ENCODE data around the gene RIN3.

The RIN3 gene

DNA sequence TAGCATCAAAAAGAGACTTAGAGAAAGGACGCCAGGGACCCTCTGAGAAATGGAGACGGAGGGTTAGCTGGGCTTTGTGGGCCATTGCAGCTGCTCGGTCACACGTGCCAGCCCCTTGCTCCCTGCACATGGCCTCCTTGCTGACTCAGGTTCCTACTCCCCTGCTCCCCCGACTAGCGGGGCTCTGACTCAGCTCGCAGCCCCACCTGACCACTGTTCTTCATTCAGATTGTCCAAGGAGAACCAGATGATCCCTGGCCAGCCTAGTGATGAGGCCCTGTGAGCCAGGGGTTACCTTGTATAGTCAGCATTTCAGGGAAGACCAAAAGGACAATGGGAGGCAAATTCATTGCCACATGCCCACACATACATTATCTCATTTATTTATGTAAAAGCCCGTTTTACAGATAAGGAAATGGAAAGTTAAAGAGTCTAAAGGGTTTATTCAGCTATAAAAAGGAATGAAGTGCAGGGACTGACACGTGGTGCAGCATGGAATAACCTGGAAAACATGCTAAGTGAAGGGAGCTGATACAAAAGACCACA, 131.5 kb downstream of the RIN3 start:
- DNase-seq (ENCODE audit: low read depth in 1 of 2, low spot score in 1 of 2), result no peak

DNA sequence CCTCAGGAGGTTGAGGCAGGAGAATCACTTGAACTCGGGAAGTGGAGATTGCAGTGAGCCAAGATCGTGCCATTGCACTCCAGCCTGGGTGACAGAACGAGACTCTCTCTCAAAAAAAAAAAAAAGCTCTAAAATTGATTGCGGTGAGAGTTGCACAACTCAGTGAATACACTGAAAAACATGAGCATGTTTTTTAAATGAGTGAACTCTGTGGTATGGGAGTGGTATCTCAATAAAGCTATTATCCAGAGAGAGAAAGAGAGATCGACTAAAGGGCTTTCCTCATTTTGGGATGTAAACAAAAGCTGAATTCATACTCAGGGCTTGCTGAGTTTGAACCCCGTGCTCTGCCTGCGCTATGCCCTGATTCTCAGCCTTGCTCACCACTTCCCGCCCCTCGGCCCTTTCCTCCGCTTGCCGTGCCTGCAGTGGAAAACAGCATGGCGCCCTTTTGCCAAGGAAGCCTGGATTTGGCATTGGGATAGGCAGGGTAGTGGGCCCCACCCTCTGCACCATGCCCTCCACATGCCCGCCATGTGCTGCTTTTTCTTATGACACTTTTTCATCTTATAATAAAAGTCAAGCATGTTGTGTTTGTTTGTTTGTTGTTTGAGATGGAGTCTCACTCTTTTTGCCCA, 132.4 kb downstream of the RIN3 start:
- no peak for DNase-seq (ENCODE audit: low read depth in 1 of 2, low spot score in 1 of 2)

DNA sequence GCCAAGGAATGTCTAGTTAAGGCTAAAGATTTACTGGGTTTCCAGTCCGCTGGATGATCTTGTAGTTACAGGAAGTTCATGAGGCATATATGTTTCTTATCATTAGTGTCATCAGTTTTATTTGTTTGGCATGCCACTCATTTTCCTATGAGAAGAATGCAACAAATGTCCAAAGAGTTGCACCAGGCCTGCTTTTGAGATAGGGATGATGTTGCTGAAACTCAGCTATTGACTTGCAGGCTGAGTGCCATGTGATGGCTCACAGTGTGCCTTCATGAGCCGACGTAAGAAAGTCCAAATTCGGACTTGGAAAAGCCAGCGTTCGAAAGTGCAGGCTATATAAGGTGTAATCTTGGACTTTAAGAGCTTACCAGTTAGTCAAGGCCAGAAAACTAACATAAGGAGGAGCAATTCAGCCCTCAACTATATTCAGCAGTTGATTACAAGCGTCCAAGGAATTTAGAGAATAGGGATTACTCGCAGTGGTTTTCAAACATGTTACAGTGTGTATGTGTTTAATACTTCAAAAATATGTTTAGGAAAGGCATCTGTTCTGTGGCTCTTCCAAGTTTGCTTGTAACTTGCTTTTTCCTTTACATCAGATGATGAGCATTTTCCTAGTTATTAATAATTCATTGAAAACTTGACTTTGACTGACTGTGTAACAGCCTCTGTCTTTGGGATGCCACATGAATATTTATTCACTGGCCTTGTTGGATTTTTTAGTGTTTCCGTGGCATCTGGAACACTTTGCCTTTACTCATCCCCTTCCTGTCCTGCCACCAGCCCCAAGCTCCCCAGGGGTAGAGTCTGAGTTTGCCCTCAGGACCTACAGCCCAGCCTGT, 133.6 kb downstream of the RIN3 start:
- DNase-seq (ENCODE audit: low read depth in 1 of 2, low spot score in 1 of 2), result no peak

GRCh38 chr14:92647797-92648279, 134.3 kb downstream of the RIN3 start:
- no peak for DNase-seq (ENCODE audit: low read depth in 1 of 2, low spot score in 1 of 2)

DNA sequence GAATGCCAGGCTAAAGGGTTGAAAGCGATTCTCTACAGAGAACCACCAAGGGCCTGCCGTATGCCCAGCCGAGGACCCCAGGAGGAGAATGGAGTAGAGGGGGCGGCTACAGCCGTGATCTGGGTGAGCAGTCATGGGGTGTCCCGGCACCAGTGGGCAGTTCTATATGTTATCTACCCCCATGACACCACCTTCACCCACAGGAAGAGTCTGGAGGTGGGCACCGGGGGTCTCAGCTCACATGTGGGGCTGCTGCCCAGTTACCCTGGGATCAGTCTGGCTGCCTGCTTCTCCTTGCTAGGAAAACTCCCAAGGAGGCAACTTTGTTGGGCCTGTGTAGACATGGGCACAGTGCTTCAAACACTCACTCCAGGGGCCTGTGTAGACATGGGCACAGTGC, 135.5 kb downstream of the RIN3 start:
- DNase-seq (ENCODE audit: low read depth in 1 of 2, low spot score in 1 of 2), result no peak

DNA sequence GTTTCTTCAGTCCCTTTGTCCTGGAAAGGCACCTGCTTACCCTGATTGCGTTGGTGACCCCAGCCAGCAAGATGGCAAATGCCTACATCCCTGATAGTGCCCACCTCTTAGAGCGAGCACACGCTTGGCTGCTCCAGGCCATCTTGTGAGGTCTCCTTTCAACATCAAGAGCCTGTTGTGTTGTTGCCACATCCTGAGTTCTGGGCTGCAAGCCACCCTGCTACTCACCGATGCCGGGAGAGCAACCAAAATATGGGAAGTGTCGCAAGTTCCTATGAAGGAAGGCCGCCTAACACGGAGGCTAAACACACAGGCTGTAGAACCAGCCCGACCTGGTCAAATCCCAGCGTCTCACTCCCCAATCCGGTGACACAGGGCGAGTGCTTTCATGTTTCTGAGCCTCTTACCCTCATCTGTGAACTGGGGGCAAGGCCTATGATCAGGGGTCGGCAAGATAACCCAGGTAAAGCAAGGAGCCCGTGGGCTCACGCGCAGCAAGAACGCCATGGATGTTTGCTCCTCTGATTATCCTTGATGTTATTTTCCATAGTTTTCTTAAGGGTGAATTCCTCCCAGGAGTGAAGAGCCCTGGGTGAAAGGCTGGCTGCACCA, 136.5 kb downstream of the RIN3 start:
- no peak for DNase-seq (ENCODE audit: low read depth in 1 of 2, low spot score in 1 of 2)

DNA sequence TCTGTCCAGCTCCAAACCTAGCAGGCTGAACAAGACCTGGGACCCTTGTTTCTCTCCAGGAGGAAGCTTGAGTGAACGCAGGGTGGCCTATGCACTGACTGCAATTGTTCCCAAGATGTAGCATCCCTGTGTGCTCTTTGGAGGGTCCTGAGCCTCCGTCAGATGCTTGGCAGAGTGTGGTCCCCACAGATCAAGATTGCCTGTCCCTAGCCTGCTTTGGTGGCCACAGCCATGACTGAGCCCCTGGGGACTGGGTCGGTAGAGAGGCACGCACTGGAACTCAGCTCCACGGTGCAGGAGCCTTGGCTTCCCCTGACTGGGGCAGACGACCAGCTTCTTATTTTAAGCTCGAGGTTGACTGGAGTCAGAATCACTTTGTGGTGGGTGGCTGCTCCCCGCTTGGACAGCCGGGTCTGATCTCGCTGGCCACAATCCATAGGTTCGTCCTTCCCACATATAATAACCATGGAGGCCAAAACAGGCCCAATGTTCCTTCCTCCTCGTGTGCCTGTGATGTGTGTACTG, 137.1 kb downstream of the RIN3 start:
- DNase-seq (ENCODE audit: low read depth in 1 of 2, low spot score in 1 of 2), result no peak

DNA sequence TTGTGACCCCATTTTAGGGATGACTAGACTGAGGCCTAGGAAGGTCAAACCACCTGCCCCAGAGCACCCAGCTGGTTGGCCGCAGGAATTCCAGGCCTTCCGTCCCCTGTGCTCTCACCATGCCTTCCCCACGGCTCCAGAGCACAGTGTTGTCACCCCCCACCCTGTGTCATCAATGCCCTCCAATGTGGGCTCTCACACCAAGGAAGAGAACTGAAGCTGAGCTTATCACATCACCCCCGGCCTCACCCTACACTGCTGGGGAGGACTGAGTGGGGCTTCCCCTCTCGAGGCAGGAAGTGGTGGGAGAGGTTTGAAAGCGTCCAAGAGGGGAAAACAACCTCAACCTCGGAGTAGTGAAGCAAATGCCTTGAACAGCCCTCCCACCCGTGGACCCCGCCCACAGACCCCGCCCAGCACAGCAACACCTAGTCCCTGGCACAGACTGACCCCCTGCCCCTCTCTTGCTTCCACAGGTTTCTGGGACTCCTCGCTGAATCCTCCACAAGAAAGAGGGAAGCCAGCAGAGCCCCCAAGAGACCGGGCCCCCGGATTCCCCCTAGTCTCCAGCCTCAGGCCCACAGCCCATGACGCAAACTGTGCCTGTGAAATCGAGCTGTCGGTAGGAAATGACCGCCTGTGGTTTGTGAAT, 137.7 kb downstream of the RIN3 start:
- DNase-seq (ENCODE audit: low read depth in 1 of 2, low spot score in 1 of 2), result peak; percentile 52 to 79

- no peak for DNase-seq (ENCODE audit: low read depth in 1 of 2, low spot score in 1 of 2)
Measured at GRCh38 chr14:92651758-92652406, 138.3 kb downstream of the RIN3 start.

DNA sequence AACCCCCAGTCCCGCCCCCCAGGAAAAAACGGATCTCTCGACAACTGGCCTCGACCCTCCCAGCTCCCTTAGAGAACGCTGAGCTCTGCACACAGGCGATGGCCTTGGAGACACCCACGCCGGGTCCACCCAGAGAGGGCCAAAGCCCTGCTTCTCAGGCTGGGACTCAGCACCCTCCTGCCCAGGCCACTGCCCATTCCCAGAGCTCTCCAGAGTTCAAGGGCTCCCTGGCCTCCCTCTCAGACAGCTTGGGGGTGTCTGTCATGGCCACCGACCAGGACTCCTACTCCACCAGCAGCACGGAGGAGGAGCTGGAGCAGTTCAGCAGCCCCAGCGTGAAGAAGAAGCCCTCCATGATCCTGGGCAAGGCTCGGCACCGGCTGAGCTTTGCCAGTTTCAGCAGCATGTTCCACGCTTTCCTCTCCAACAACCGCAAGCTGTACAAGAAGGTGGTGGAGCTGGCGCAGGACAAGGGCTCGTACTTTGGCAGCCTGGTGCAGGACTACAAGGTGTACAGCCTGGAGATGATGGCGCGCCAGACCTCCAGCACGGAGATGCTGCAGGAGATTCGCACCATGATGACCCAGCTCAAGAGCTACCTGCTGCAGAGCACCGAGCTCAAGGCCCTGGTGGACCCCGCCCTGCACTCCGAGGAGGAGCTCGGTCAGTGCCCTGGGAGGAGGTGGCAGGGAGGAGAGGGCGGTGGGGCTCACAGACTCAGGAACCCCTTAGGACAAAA, 139.0 kb downstream of the RIN3 start:
- DNase-seq (ENCODE audit: low read depth in 1 of 2, low spot score in 1 of 2), result no peak

GRCh38 chr14:92653162-92653651, 139.6 kb downstream of the RIN3 start:
- DNase-seq (ENCODE audit: low read depth in 1 of 2, low spot score in 1 of 2), result no peak

- DNase-seq (ENCODE audit: low read depth in 1 of 2, low spot score in 1 of 2), result no peak
Measured at GRCh38 chr14:92654239-92654901, 140.8 kb downstream of the RIN3 start.

DNA sequence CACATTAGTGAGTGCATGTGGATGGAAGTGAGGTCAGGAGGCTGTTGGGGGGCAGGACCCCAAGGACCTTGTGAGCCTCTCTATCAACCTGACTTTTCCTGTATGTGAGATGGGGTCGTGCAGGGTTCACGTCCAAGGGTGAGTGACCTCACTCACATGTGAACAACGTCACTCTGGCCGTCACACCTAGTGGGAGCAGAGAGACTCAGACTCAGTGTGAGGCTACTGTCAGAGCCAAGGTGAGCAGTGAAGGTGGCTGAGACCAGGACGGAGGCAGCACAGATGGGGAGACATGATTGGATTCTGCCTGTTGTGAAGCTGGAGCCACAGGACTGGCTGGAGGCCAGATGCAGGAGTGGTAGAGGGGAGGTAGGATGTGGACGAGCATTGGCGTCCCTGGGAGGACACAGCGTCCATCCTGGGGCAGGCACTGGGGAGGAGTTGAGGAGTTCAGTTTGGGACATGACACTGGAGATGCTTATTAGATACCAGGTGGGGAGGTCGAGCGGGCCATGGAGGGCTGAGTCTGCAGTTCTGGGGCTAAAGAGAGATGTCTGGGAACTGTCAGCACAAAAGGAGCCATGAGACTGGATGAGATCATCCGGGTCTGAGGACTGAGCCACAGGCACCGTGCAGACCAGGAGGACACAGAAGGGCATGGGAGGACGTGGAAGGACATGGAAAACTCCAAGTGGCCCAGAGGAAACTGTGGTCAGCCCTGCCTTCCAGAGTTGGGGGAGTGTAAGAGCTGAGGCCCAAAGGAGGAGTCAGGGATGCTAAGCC, 142.0 kb downstream of the RIN3 start:
- DNase-seq (ENCODE audit: low read depth in 1 of 2, low spot score in 1 of 2), result no peak

GRCh38 chr14:92656306-92657081, 142.9 kb downstream of the RIN3 start:
- DNase-seq (ENCODE audit: low read depth in 1 of 2, low spot score in 1 of 2), result no peak

- DNase-seq (ENCODE audit: low read depth in 1 of 2, low spot score in 1 of 2), result no peak
Measured at GRCh38 chr14:92657457-92658142, 144.0 kb downstream of the RIN3 start.

GRCh38 chr14:92658160-92658559, 144.6 kb downstream of the RIN3 start:
- no peak for DNase-seq (ENCODE audit: low read depth in 1 of 2, low spot score in 1 of 2)

DNA sequence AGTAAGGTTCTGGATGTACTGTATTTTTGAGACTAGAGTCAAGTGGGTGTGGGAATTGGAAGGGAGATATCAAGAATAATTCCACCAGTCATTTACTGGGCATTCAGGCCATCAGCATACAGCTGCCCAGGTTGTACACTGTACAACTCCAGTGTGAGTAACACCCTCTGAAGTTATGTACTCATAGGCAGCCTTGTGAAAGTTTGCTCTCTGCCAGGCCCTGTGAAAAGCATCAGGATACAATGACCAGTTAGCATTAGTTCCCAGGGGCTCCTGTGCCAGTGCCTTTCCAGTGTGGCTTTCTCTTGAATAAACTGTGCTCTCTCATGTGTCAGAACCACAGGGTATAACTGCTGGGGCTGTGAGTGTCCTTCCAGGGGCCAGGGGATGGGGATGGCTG, 145.1 kb downstream of the RIN3 start:
- DNase-seq (ENCODE audit: low read depth in 1 of 2, low spot score in 1 of 2), result no peak

Data from activated CD4-positive, alpha-beta T cell treated with anti-CD3 and anti-CD28 coated beads, Interleukin-2, amount 50 U/mL, for 24 hours (primary cell).